NCI-H146 treated with DMSO at 0.1 percent for 48 hours (cell line): ENCODE results near the gene SHOX.
"Not testable (repeated sequence)": the region's sequence is repeated elsewhere in the genome, so short reads cannot be mapped to it uniquely, and the experiment has no call there.

Experiments used
- DNase-seq: peaks from one replicate; lab custom pipeline; 2025; ENCODE audit not compliant: unreplicated experiment; lab: John Stamatoyannopoulos, UW

SHOX gene

GRCh38 chrX:630612-631496 lies at the start of gene SHOX:
SHOX (plus strand) TSS chrX:630791; CDS start chrX:630898, 107 bp downstream.
- no peak for DNase-seq

- DNase-seq, result no peak
These were observed 49.5 kb upstream of the SHOX start for GRCh38 chrX:581066-581465.

GRCh38 chrX:581720-582298 lies 48.8 kb upstream of the SHOX start:
- DNase-seq, result no peak

GRCh38 chrX:584572-584971 lies 46.0 kb upstream of the SHOX start:
- no peak for DNase-seq

GRCh38 chrX:585115-585808 lies 45.3 kb upstream of the SHOX start:
- no peak for DNase-seq

- DNase-seq, result no peak
These were observed 44.2 kb upstream of the SHOX start for GRCh38 chrX:586351-586750.

GRCh38 chrX:589261-589660 lies 41.3 kb upstream of the SHOX start:
- DNase-seq, result not testable (repeated sequence)

- no peak for DNase-seq
These were observed 39.7 kb upstream of the SHOX start for GRCh38 chrX:590693-591404.

GRCh38 chrX:599837-600715 lies 30.5 kb upstream of the SHOX start:
- no peak for DNase-seq

GRCh38 chrX:603029-603428 lies 27.6 kb upstream of the SHOX start:
- not testable (repeated sequence) for DNase-seq

- not testable (repeated sequence) for DNase-seq
These were observed 26.0 kb upstream of the SHOX start for GRCh38 chrX:604616-605015.

- DNase-seq, result not testable (repeated sequence)
These were observed 22.5 kb upstream of the SHOX start for GRCh38 chrX:608088-608487.

GRCh38 chrX:614136-614535 lies 16.5 kb upstream of the SHOX start:
- DNase-seq, result no peak

GRCh38 chrX:617401-617800 lies 13.2 kb upstream of the SHOX start:
- DNase-seq, result no peak

GRCh38 chrX:617891-618290 lies 12.7 kb upstream of the SHOX start:
- no peak for DNase-seq

- not testable (repeated sequence) for DNase-seq
These were observed 12.3 kb upstream of the SHOX start for GRCh38 chrX:618304-618703.

GRCh38 chrX:618761-619450 lies 11.7 kb upstream of the SHOX start:
- no peak for DNase-seq

- no peak for DNase-seq
These were observed 11.2 kb upstream of the SHOX start for GRCh38 chrX:619451-619811.

GRCh38 chrX:619812-620531 lies 10.6 kb upstream of the SHOX start:
- no peak for DNase-seq
